ENCODE data around the gene PKMYT1.

DNA sequence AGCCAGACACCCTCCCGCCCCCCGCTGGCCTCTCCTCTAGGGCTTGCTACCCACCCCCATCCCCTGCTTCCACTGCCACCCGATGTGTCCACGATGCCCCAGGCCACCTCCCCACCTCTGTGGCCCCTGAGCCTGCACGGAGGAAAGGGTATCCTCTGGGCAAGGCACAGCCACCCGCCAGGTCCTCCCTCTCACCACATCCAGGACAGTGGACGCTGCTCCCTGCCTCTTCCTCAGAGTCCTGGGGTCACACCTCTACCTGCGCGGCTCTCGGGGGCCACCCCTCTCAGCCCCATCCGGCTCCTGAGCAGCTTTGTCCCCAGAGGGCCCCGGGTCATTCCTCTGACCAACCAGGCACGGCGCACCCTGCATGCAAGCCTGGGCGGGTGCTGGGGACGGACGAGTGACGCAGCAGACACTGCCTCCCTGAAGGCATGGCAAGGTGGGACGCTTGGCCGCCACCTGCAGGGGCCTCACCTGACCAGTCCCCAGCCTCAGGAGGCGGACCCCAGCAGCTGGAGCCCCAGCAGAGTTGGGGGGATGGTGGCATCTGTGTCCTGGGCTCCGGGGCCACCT lies 43.7 kb downstream of the PKMYT1 start:
- TF ChIP-seq, protein P1, sequence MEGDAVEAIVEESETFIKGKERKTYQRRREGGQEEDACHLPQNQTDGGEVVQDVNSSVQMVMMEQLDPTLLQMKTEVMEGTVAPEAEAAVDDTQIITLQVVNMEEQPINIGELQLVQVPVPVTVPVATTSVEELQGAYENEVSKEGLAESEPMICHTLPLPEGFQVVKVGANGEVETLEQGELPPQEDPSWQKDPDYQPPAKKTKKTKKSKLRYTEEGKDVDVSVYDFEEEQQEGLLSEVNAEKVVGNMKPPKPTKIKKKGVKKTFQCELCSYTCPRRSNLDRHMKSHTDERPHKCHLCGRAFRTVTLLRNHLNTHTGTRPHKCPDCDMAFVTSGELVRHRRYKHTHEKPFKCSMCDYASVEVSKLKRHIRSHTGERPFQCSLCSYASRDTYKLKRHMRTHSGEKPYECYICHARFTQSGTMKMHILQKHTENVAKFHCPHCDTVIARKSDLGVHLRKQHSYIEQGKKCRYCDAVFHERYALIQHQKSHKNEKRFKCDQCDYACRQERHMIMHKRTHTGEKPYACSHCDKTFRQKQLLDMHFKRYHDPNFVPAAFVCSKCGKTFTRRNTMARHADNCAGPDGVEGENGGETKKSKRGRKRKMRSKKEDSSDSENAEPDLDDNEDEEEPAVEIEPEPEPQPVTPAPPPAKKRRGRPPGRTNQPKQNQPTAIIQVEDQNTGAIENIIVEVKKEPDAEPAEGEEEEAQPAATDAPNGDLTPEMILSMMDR (IDR thresholded peaks at IDR 0.05) = no peak
- no peak for TF ChIP-seq POLR2A (IDR thresholded peaks at IDR 0.05)

Measured in right lobe of liver (tissue), 4 donors.